Measurements from ENCODE around the gene B3GLCT.

B3GLCT gene

GRCh38 chr13:31161557-31162150, 38.1 kb upstream of the B3GLCT start, which contains the start of gene HSPH1:
HSPH1 (minus strand) TSS chr13:31161904; CDS start chr13:31161582, 322 bp downstream.
- peak within 1 kb of the TSS; percentile 93 for H3K4me3 ChIP-seq (ENCODE audit: low read depth, low read length)
- TF ChIP-seq CTCF (IDR thresholded peaks at IDR 0.05; ENCODE audit: low read depth, low read length), result no peak

- H3K4me3 ChIP-seq (ENCODE audit: low read depth, low read length), result peak overlapping the region; percentile 93
- TF ChIP-seq CTCF (IDR thresholded peaks at IDR 0.05; ENCODE audit: low read depth, low read length), result no peak
Observed at GRCh38 chr13:31162151-31163008, 37.4 kb upstream of the B3GLCT start.

GRCh38 chr13:31166591-31166990, 33.2 kb upstream of the B3GLCT start:
- no peak for TF ChIP-seq CTCF (IDR thresholded peaks at IDR 0.05; ENCODE audit: low read depth, low read length)
- H3K4me3 ChIP-seq (ENCODE audit: low read depth, low read length), result no peak overlapping the region

GRCh38 chr13:31167490-31167889, 32.3 kb upstream of the B3GLCT start:
- TF ChIP-seq CTCF (IDR thresholded peaks at IDR 0.05; ENCODE audit: low read depth, low read length), result no peak
- no peak overlapping the region for H3K4me3 ChIP-seq (ENCODE audit: low read depth, low read length)

- no peak overlapping the region for H3K4me3 ChIP-seq (ENCODE audit: low read depth, low read length)
- TF ChIP-seq CTCF (IDR thresholded peaks at IDR 0.05; ENCODE audit: low read depth, low read length), result no peak
Observed at GRCh38 chr13:31168166-31168565, 31.6 kb upstream of the B3GLCT start.

GRCh38 chr13:31168736-31169135, 31.0 kb upstream of the B3GLCT start:
- TF ChIP-seq CTCF (IDR thresholded peaks at IDR 0.05; ENCODE audit: low read depth, low read length), result no peak

GRCh38 chr13:31172001-31172400, 27.8 kb upstream of the B3GLCT start:
- no peak overlapping the region for H3K4me3 ChIP-seq (ENCODE audit: low read depth, low read length)
- TF ChIP-seq CTCF (IDR thresholded peaks at IDR 0.05; ENCODE audit: low read depth, low read length), result no peak

More at GRCh38 chr13:31168736-31169135, 31.0 kb upstream of the B3GLCT start:
- H3K4me3 ChIP-seq (ENCODE audit: low read depth, low read length), result no peak overlapping the region

All from WI38 (cell line).